AG08396 (cell line): ENCODE data around the gene ZMAT3.
"Not testable (repeated sequence)": the region's sequence is repeated elsewhere in the genome, so short reads cannot be mapped to it uniquely, and the experiment has no call there.

Experiments
- DNase-seq: peaks from one replicate; pipeline ENCODE4 v3.0.0; 2012; ENCODE audit warnings: low spot score, mixed read lengths

The ZMAT3 gene

DNA sequence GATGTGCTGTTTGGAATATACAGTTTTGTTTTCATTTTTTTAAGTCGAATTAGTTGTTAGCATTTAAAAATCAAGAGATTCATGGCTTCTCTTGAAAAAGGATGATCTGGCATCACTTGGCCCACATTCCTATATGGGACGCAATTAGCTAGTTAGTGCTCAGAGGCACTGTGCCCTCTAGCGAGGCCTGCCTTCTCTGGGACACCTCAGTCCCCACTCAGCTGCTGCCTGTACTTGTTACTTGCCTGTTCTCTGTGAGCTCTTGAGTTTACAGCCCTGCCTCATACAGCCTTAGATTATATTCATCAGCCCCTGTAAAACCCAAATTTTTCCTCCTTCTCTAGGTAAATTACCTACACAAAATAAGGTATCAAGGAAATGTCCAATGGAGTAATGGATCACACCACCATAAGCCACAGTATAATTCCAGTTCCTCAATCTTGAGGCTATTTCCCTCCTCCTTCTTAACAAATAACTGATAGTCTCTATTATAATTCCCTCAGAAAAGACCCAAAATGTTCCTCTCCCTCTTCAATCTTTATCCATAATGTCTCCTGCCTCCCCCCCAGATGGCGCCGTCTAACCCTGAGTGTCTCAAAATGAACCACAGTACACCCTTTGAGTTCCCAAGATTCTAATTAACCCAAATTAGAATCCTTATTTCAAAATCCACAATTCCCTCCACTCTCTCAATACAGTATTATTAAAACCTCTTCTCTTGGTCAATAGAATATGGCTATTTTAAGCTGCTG is 2.7 kb downstream of the ZMAT3 start:
- DNase-seq: peak; percentile 48

DNA sequence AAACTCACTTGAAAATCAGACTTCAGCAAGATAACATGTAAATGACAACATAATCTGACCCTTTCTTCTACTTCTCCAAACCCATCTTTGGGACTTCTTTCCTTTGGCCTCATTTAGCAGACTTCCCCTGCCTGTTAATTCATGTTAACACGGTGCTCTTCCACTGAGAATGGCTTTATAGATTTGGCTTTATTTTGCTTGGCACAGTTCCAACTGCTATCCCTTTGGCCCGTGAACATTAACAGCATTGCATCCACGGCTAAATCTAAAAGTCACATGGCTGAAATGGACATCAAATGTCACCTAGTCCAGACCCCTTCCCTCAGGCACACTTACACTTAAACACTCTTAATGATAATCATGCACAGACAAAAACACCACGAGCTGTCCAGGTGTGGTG is 3.8 kb downstream of the ZMAT3 start:
- DNase-seq: no peak

DNA sequence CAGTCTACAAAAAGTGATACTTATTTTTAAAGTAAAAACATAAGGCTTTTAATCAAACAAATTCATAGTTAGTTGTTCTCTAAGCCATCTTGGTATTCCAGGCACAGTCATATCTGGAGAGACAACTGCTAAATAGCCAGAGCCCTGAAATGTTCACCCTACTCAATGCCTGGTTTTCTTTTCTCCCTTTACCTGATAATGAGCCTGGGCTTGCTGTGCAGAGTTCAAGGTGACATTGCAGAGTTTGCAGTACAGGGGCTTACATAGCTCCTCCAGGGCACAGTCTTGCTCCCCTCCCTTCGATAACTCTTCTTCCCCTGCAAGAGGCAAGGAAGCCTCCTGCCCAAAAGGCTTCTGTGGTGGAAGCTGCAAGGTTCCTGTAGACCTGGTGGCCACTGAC is 4.3 kb downstream of the ZMAT3 start:
- no peak for DNase-seq

DNA sequence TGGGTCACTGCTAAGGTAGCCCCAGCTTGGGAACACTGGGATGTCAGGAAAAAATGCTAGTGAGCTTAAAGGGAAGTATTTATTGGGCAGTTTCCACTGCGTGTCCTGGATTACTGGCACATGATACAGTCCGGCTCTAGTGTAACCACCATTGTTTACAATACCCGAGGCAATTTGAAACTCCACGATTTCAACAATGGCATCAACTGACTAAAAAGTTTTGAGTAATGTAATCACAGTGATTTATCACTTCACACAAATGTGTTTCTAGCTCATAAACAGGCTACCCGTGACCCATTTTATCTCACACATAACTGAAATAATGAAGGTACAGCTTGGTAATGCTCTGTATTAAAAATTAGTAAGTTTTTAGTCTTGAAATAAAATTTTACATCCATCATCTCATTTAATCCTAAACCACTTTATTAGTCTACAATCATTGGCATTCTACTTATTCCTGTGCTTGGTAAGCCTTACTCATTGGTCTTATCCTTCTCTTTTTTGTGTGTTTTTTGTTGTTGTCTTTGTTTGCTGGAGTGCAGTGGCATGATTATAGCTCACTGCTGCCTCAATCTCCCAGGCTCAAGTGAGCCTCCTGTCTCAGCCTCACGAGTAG is 7.6 kb downstream of the ZMAT3 start:
- peak; percentile 57 for DNase-seq

DNA sequence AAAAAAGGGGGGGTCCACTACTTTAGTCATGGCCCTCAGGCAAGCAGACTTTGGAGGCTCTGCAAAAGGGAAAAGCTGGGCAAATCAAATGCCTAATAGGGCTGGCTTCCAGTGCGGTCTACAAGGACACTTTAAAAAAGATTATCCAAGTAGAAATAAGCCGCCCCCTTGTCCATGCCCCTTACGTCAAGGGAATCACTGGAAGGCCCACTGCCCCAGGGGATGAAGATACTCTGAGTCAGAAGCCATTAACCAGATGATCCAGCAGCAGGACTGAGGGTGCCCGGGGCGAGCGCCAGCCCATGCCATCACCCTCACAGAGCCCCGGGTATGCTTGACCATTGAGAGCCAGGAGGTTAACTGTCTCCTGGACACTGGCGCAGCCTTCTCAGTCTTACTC is 15.3 kb downstream of the ZMAT3 start:
- no peak for DNase-seq

DNA sequence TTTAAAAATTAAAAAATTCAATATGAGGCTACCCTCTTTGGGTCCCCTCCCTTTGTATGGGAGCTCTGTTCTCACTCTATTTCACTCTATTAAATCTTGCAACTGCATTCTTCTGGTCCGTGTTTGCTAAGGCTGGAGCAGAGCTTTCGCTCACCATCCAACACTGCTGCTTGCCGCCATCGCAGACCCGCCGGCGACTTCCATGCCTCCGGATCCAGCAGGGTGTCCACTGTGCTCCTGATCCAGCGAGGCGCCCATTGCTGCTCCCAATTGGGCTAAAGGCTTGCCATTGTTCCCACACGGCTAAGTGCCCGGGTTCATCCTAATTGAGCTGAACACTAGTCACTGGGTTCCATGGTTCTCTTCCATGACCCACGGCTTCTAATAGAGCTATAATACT is 17.0 kb downstream of the ZMAT3 start:
- not testable (repeated sequence) for DNase-seq

DNA sequence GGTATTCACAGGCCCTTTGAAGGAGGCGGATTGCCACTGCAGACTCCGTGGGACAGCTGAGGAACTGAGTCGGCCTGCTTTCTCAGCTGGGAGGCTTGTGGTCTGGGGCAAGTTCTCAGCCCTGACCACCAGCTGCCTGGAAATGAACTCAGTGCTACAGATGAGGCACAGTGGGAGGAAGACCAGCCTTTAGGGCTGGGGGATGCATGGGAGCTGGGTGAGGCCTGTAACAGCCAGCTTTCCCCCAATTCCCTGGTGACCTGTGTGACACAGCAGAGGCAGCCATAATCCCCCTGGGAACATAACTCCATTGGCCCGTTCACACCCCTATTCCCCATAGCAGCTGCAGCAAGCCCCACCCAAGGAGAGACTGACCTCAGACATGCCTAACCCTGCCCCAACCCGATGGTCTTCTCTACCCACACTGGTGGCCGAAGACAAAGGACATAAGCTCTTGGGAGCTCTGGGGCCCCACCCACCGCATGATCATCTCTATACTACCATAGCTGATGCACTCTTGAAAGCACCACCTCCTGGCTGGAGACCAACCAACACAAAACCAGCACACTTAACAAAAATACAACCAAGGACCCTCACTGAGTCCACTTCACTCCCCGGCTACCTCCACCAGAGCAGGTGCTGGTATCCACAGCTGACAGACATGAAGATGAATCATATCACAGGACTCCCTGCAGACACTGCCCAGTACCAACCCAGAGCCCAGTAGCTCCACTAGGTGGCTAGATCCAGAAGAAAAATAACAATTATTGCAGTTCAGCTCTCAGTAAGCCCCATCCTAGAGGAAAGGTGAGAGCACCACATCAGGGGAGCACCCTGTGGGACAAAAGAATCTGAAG is 24.9 kb downstream of the ZMAT3 start:
- no peak for DNase-seq

DNA sequence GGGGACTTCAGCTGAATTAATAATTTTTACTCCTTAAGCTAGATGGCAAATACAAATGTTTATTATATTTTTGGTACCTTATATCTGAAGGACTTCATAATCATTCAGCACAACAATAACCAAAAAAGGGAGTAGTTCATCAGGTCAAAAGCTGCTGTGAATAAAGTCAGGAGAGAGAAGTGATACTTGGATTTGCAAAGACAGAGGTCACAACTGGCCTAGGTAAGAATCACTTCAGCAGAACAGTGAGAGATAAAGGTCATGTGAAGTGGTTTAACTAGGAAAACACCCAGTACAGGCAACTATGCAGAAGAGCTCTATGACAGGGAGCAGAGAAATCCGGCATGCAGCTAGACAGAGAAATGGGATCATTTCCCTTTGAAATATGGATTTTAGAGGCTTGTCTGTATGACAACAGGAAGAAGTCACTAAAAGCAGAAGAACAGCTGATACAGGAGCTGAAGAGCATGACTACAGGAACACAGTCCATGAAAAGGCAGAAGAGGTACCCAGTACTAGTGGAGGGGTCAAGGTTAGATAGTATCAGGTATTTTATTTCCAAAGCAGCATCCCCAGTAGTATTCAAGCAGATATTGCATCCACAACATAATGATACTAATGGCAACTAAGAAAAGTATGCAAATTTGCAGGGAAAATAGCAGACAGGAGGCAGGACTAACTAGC is 25.7 kb downstream of the ZMAT3 start:
- DNase-seq: no peak

DNA sequence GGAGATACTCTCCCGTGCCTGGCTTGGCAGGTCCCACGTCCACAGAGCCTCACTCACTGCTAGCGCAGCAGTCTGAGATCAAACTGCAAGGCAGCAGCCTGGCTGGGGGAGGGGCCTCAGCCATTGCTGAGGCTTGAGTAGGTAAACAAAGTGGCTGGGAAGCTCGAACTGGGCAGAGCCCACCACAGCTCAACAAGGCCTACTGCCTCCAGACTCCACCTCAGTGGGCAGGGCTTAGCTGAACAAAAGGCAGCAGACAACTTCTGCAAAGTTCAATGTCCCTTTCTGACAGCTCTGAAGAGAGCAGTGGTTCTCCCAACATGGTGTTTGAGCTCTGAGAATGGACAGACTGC is 32.7 kb downstream of the ZMAT3 start:
- not testable (repeated sequence) for DNase-seq

DNA sequence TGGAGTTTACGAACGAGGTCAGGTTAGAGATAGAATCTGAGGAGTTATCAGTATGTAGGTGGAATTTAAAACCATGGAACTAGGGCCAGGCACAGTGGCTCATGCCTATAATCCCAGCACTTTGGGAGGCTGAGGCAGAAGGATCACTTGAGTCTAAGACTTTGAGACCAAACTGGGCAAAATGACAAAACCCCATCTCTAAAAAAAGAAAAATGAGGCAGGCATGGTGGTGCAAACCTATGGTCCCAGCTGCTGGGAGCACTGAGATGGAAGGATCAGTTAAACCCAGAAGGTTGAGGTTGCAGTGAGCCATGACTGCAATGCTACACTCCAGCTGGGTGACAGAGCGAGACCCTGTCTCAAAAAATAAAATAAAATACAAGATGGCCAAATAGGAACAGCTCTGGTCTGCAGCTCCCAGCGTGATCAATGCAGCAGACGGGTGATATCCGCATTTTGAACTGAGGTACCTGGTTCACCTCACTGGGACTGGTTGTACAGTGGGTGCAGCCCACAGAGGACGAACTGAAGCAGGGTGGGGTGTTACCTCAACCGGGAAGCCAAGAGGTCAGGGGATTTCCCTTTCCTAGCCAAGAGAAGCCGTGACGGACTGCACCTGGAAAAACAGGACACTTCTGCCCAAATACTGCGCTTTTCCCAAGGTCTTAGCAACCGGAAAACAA is 33.3 kb downstream of the ZMAT3 start:
- no peak for DNase-seq

DNA sequence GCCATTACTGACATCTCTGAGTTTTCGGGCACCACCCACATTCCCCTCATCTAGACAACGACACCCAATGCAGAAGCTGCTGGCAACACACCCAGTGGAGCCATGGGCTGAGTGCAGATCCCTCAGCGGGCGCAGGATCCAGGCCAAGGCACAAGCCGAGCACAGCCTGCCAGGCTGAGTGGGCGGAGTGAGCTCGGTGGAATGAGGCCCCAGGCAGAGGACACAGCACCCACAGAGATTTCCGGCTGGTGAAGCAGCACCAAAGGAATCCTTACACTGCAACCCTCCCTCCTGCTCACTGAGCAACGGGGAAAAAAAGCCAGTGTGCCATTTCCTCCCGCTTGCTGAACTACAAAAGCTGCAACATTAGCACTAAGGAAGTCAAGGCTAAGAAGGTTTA is 34.3 kb downstream of the ZMAT3 start:
- DNase-seq: peak; percentile 76

DNA sequence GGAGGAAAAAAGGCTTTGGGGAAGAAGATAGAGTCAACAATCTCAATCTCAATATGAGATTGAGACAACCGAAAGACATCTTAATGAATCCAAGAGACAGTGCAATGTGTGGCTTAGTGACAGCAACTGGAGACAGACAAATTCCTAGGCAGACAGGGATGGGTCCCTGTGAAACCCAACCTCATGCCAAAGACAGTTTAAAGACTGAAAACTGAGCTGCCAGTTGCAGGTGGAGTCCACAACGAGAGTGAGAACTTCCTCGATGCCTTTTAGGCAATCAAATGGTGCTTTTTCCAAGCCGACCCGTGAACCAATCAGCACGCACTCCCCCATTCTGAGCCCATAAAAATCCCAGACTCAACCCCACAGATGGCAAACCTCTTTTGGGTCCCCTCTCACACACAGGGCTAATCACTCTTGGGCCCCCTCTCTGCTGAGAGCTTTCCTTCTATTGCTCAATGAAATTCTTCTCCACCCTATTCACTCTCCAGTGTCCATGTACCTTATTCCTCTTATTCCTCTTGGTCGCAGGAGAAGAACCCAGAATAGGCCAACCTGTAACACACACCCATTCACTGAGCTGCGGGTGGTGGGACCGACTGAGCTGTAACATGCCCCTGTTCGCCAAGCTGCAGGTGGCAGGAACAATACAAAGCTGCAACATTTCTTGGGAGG is 34.8 kb downstream of the ZMAT3 start:
- no peak for DNase-seq

DNA sequence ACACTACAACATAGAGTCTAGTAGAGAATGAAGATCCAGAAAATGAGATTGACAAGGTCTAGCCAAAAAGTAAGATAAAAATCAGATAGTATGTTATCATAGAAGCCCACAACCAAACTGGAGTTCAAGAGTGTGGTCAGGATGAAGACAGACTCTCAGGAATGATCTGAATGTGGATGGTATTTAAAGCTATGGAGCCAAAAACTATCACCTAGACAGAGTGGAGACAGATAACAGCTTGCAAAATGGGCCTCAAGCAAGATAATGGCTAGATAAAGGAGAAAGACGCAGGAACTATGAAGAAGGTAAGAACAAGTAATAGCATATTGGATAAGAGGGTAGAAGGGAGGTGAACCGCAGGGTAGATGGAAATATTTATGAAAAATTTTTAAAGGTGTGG is 35.4 kb downstream of the ZMAT3 start:
- DNase-seq: peak; percentile 53

DNA sequence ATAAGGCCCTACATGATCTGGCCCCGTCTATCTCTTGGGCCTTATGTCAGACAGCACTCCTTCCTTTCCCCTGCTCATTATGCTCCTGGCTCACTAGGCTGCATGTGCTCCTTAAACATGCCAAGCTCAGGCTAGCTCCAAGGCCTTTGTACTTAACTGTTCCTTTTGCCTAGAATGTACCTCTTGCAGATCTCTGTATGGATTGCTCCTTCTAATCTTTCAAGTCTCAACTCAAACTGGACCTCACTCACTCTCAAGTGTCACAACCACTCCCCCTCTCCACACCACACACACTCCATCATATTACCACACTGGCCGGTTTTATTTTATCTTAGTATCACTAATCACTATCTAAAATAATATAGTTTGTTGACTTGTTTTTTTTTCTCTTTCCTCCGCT is 36.4 kb downstream of the ZMAT3 start:
- no peak for DNase-seq

DNA sequence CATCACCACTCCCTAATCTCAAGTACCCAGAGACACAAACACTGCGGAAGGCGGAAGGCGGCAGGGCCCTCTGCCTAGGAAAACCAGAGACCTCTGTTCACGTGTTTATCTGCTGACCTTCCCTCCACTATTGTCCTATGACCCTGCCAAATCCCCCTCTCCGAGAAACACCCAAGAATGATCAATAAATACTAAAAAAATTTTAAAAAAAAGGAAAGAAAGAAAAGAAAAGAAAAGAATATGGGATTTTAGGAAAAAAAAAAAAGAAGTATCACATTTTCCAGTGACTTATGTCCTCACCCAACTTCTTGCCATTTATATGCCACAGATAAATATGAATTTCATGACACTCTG is 38.3 kb downstream of the ZMAT3 start:
- not testable (repeated sequence) for DNase-seq

DNA sequence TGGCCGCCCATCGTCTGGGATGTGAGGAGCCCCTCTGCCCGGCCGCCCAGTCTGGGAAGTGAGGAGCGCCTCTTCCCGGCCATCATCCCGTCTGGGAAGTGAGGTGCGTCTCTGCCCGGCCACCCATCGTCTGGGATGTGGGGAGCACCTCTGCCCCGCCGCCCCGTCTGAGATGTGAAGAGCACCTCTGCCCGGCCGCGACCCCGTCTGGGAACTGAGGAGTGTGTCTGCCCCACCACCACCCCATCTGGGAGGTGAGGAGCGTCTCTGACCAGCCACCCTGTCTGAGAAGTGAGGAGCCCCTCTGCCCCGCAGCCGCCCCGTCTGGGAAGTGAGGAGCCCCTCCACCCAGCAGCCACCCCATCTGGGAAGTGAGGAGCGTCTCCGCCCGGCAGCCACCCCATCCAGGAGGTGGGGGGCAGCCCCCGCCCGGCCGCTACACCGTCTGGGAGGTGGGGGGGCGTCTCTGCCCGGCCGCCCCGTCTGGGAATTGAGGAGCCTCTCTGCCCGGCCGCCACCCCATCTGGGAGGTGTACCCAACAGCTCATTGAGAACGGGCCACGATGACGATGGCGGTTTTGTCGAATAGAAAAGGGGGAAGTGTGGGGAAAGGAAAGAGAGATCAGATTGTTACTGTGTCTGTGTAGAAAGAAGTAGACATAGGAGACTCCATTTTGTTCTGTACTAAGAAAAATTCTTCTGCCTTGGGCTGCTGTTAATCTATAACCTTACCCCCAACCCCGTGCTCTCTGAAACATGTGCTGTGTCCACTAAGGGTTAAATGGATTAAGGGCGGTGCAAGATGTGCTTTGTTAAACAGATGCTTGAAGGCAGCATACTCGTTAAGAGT is 38.9 kb downstream of the ZMAT3 start:
- not testable (repeated sequence) for DNase-seq

DNA sequence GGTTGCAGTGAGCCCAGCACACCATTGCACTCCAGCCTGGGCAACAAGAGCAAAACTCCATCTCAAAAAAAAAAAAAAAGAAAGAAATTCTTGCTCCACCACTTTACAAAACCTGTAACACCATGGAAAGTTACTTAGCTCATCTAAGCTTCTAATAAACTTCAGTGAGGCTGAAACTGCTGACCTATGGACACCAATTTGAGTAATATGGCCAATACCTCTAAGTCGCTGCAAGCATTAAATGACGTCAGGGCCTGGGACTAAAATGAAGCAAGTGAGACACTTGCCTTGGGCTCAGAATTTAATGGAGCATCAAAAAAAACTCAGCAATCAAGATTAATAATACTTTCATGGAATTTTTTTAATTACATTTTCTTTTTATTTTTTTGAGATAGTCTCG is 42.5 kb downstream of the ZMAT3 start:
- DNase-seq: no peak

DNA sequence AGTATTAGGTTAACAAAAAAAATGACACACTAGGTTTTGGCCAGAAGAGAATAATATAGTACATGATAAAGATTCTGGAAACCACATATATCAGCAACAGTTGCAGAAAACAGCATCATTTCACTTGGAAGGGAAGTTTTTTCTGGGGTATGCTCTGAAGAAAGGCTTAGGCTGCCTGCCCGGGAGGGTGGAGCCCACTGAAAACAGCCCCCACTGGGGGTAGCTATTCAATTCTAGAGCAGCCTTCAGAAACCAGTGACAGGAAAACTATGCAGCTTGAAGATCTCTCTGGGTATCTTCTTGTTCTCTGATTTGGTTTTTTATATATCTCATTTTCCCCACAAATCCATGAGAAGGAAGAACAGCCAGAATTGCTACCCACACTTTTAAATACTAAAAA is 43.2 kb downstream of the ZMAT3 start:
- DNase-seq: no peak

DNA sequence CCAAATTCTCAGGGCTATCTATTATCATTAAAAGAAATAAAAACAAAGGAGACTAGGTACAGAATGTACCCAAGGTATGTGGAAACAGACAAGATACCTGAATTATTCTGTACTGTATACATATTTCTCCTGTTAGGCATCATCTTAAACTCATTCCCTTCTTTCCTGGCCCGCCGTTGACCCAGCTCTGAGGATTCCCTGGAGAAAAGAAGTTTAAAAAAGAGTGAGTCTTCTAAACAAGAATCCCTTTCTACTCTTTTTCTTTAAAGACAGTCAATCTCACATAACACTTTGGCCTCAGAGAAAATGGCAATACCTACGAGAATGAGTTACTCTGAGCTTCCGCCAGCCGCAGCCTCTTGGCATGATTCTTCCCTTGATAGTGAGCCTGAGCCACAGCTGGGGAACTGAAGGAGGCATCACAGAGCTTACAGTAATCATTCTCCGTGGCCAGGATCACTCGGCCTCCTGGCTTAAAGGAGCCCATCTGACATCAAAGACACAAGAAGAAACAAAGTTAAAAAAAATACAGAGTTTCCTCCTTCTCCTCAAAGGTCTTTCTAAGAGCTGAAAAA is 44.2 kb downstream of the ZMAT3 start:
- DNase-seq: no peak

DNA sequence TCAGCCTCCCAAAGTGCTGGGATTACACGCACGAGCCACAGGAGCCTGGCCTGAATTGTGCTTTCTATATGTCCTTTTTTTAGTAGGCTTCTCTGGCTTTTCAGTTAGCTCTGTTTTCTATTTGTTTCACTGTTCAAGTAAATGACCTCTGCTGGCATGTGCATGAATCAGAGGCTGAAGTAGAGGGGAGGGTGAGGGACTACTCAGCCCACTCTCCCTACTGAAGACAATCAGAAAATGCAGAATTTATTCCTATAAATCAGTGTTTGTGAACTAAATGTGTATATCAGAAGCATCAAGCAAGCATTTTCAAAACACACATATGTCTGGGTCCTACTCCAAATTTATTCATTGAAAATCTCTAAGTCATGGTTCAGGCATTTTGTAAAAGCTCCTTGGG is 45.0 kb downstream of the ZMAT3 start:
- no peak for DNase-seq
